ENCODE measurements around the gene FHAD1. TPM values are rescaled to one million over a fixed set of nuclear protein-coding genes. Genes with fewer than 3 reads are reported as not detected.

Gene FHAD1
- total RNA-seq, 1 donor from 2014 or later, result 0.41 TPM

DNA sequence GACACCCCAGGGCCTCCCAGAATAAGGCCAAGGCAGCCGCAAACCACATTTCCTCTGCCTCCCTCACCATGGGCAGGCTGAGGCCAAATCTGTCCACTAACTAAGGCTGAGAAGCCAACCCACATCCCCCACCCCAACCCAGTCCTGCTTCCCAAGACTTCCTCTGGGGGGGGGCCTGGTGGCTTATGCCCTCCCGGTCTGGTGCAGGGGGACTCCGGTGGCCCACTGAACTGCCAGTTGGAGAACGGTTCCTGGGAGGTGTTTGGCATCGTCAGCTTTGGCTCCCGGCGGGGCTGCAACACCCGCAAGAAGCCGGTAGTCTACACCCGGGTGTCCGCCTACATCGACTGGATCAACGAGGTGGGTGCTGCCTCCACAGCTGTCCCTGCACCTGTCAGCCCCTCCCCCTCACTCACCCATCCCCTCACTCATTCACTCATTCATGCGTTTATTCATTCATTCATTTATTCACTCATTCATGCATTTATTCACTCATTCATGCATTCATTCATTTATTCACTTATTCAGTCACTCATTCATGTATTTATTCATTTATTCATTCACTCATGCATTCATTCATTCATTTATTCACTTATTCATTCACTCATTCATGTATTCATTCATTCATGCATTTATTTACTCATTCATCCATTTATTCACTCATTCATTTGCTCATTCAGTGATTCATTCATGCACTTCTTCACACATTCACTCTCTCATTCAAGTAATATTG, 198.5 kb downstream of the FHAD1 start:
- no peak for FAIRE-seq
- no peak for DNase-seq (ENCODE audit: low spot score in 2 of 2)

DNA sequence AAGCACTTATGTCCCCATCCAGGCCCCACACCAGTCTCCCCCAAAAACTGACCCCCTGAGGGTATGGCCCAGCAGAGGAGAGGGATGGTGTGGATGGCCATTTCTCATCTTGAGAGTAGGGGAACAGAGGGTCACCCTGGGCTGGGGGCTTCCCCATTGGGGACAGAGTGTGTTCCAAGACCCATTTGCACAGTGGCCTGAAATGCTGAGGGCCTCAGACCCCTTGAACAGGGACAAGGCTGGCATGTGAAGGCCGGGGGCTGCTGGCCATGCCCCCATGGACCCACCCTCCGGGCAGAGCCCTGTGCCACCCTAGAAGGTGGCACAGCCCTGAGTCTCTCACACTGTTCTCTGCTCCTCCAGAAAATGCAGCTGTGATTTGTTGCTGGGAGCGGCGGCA, 199.2 kb downstream of the FHAD1 start:
- DNase-seq (ENCODE audit: low spot score in 2 of 2), result no peak
- no peak for FAIRE-seq

Other genes starting within 250 kb of the FHAD1 start
- 1.6 TPM for gene TMEM51, start 93.5 kb upstream of the FHAD1 start, total RNA-seq
- gene EFHD2, start 162.7 kb downstream of the FHAD1 start, total RNA-seq, result 5.3 TPM
- gene CTRC, start 191.2 kb downstream of the FHAD1 start, total RNA-seq, result not detected
- gene CELA2A, start 209.5 kb downstream of the FHAD1 start, total RNA-seq, result not detected
- not detected for gene CELA2B, start 228.9 kb downstream of the FHAD1 start, total RNA-seq

All from frontal cortex (tissue), 4 donors.